Lower leg skin (tissue), 3 donors: ENCODE results near the gene BPIFB1.

Experiments used
- CTCF ChIP-seq, 3 donors: fragments of 450-650 bp; IDR thresholded peaks; one replicate each; pipeline ENCODE4 v1.5.1; 2016; ENCODE audit warnings: antibody characterized with exemption in 3 of 3, mild to moderate bottlenecking in 3 of 3, moderate library complexity in 2 of 3
- POLR2A ChIP-seq, 2 donors: fragments of 450-650 bp; IDR thresholded peaks; one replicate each; pipeline ENCODE4 v1.6.1; 2016 to 2017; ENCODE audit warnings: antibody characterized with exemption in 2 of 2, mild to moderate bottlenecking in 1 of 2, moderate library complexity in 1 of 2

- no peak for TF ChIP-seq CTCF (IDR thresholded peaks at IDR 0.05)
- TF ChIP-seq POLR2A (IDR thresholded peaks at IDR 0.05) = no peak
These were observed 15.4 kb downstream of the BPIFB1 start for GRCh38 chr20:33298391-33298790.
